AG10803 (cell line): ENCODE measurements around the gene KLHL6.

Source experiments
- DNase-seq: peaks from one replicate; pipeline ENCODE4 v3.0.0; 2010; ENCODE audit warnings: low read depth
- H3K4me3 ChIP-seq: 2 replicates; pipeline ENCODE4 v1.5.1; 2011; ENCODE audit warnings: mild to moderate bottlenecking, low read length, control low read depth
- CTCF ChIP-seq: conservative IDR thresholded peaks from 2 replicates; pipeline ENCODE4 v1.5.1; 2011; ENCODE audit warnings: mild to moderate bottlenecking, low read length, control low read depth, inconsistent platforms

Gene KLHL6

DNA sequence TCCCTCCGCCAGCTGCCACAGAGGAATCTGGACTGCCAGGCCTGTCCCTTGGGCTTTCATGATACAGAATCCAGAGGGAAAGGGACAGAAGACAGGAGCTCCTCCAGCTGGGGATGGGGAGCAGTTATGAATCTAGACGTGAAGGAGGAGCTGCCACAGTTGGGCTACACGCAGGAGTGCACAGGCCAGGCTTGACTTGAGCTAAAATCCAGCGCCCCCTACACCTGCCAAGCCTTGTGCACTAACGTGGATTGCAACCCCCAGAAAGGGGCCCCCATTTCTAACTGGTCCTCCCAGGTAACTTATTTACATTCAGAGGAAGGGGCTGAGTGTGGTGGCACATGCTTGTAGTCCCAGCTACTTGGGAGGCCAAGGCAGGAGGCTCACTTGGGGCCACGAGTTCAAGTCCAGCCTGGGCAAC lies 14.3 kb downstream of the KLHL6 start:
- no peak for TF ChIP-seq CTCF
- no peak for DNase-seq
- H3K4me3 ChIP-seq: no peak overlapping the region

DNA sequence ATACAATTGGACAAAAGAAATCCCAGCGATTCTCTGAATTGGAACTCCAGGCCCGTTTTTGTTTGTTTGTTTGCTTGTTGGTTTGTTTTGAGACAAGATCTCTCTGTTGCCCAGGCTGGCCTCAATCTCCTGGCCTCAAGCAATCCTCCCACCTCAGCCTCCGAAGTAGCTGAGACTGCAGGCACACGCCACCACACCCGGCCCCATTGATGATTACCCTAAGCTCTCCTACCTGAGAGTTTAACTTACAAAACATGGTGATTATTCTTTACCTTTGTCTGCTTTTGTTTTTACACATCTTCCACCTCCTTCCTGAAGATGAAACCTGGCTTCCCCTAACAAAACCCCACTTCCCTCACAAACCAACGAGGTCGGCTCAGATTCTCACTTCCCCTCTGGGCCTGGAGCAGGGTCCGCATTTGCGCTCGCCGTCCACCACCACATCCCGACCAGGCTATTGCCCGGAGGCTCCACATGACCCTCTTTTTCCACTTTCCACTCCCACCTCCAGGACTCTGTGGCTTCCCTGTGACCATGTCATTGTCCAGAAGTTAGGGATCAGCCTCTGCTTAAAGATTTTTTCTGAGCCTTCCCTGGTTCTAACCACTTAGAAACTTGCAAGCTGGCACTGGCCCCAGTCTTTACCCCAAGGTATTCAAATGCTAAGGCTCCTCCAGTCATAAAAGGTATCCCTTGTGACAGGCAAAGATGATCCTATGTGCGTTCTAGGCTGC lies 14.8 kb downstream of the KLHL6 start:
- no peak overlapping the region for H3K4me3 ChIP-seq
- TF ChIP-seq CTCF: no peak
- DNase-seq: no peak

DNA sequence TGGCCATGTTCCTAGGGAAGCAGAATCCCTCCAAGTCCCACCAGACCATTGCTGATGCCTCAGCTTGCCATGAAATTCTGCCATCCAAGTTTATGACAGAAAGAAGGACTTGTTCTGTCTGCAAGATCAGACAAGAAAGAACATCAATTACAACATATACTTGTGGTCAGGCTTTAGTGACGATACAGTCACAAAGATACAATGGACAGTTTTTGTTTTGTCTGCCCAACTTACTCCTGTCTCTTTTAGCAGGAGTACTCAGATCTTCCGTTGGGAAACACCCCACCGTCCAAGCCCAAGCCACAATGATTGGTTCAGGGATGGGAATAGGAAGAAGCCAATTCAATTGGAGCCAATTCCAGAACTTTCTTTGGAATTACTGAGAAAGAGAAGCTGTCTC lies 15.7 kb downstream of the KLHL6 start:
- peak; percentile 4 for DNase-seq
- no peak overlapping the region for H3K4me3 ChIP-seq
- TF ChIP-seq CTCF: no peak

DNA sequence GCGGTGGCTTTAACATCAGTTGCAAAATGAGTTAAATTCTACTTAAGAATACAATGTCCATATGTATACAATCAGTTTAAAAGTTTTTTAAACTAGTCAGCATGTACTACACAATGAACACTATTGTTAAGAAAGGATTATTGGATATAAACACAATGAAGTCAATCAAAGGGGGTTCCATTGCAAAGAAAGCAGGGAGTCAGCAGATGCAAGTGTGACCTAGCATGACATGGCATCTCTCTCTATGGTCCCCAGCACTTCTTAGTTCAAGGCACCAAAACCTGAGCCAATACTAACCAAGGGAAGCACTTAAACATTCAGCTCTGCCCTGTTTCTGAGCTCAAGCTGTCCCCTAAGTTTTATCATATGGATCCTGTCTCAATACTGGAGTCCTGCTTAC lies 17.0 kb downstream of the KLHL6 start:
- no peak for TF ChIP-seq CTCF

DNA sequence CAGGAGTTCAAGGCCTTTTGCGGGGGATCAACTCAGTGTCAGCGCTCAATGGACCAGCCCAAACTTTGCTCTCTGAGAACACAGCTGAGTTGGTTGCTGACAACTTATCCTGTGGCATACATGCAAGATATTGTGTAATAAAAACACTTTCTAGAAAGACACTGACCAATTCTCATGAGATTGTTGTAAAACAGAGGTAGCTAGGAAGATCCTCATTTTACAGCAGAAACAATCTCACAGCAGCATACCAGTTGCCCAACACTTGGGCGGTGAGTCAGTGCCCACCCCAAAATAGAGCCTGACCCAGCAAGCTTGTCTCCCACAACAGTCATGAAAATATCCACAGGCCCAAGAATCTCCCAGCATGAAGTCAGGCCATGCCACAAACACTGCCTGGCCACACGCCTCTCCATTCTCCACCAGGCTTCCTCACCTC lies 18.2 kb downstream of the KLHL6 start:
- H3K4me3 ChIP-seq: no peak overlapping the region
- TF ChIP-seq CTCF: no peak
- DNase-seq: peak; percentile 84

More for the DNA sequence above, 17.0 kb downstream of the KLHL6 start:
- H3K4me3 ChIP-seq: no peak overlapping the region
- no peak for DNase-seq

DNA sequence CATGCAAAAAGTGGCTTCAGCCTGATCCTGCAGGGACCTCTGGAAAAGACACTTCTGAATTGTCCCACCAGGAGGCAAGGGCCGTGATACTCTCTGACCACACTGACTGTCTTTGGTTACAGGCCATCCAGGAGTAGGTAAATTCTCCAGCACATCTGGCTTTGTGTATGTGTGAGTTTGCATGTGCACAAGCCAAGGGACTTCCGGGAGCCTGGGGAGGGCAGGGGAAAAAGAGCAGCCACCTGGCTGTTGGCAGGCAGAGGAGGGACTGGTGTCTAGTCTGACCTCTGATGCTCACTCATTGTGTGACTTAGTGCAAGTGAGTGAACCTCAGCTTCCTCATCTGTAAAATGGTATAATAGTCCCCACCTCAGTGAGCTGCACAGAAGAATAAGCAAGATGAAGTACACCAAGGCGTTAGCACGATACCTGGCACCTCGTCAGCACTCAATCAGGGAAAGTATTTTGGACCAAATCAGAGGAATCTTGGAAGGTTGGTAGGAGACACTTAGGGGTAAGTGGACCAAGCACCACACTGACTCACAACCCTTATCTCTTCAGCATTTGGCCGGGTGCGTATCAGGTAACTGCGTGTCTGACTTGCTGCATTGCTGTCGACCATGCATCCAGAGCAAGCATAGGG lies 19.1 kb downstream of the KLHL6 start:
- TF ChIP-seq CTCF: no peak
- no peak overlapping the region for H3K4me3 ChIP-seq
- no peak for DNase-seq

DNA sequence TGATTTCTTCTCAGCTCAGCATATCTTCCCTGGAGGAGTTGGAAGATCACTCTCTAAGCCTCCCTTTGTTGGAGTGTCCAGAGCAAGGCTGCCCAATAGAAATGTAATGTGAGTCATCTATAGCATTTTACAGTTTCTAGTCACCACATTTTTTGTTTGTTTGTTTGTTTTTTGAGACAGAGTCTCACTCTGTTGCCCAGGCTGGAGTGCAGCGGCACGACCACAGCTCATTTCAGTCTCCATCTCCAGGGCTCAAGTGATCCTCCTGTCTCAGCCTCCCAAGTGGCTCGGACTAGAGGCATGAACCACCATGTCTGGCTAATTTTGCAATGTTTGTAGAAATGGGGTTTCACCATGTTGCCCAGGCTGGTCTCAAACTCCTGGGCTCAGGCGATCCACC lies 21.3 kb downstream of the KLHL6 start:
- TF ChIP-seq CTCF: no peak
- no peak overlapping the region for H3K4me3 ChIP-seq
- DNase-seq: peak; percentile 12
